SK-N-SH treated with all-trans-retinoic acid at 6 μM for 48 hours (cell line): ENCODE results near the gene NAALADL2.

Experiments
- ATAC-seq: fragments of 200-7000 bp; cut with Tn5 transposase; 3 replicates; pipeline ENCODE4 v1.9.1; 2020; ENCODE audit warnings: mild to moderate bottlenecking, moderate library complexity
- ARNTL ChIP-seq: fragments of 450-650 bp; formaldehyde crosslinking; IDR thresholded peaks from 2 replicates; pipeline ENCODE4 v1.5.0; 2020; ENCODE audit warnings: low read depth, mild to moderate bottlenecking, moderate library complexity, borderline replicate concordance
- BACH2 ChIP-seq: fragments of 250-450 bp; sonication (Bioruptor Pico); IDR thresholded peaks from 2 replicates; pipeline ENCODE4 v1.9.0; 2021; ENCODE audit warnings: mild to moderate bottlenecking, borderline replicate concordance
- CSDC2 ChIP-seq: fragments of 250-450 bp; sonication (Bioruptor Pico); IDR thresholded peaks from 2 replicates; pipeline ENCODE4 v1.5.0; 2020; ENCODE audit warnings: mild to moderate bottlenecking, moderate library complexity
- CSRNP3 ChIP-seq: fragments of 250-450 bp; sonication (Bioruptor Pico); IDR thresholded peaks from 2 replicates; pipeline ENCODE4 v1.5.1; 2021; ENCODE audit warnings: mild to moderate bottlenecking, moderate library complexity
- ESRRG ChIP-seq: fragments of 250-450 bp; sonication (Bioruptor Pico); IDR thresholded peaks from 2 replicates; pipeline ENCODE4 v1.6.1; 2021; ENCODE audit warnings: mild to moderate bottlenecking
- GLIS3 ChIP-seq: fragments of 250-450 bp; sonication (Bioruptor Pico); IDR thresholded peaks from 2 replicates; pipeline ENCODE4 v1.5.0; 2020; ENCODE audit warnings: mild to moderate bottlenecking, moderate library complexity
- ISL1 ChIP-seq: fragments of 250-450 bp; sonication (Bioruptor Pico); IDR thresholded peaks from 2 replicates; pipeline ENCODE4 v2.1.2; 2022; ENCODE audit warnings: mild to moderate bottlenecking, moderate library complexity
- OSR1 ChIP-seq: fragments of 250-450 bp; sonication (Bioruptor Pico); IDR thresholded peaks from 2 replicates; pipeline ENCODE4 v1.8.0; 2022; ENCODE audit warnings: moderate library complexity, mild to moderate bottlenecking, inconsistent platforms
- PATZ1 ChIP-seq: fragments of 250-450 bp; sonication (Bioruptor Pico); IDR thresholded peaks from 2 replicates; pipeline ENCODE4 v1.8.0; 2020; ENCODE audit warnings: mild to moderate bottlenecking, moderate library complexity, borderline replicate concordance
- POU6F1 ChIP-seq: fragments of 250-450 bp; sonication (Bioruptor Pico); IDR thresholded peaks from 2 replicates; pipeline ENCODE4 v1.8.0; 2021; ENCODE audit warnings: low read depth, mild to moderate bottlenecking, moderate library complexity, borderline replicate concordance
- PPARA ChIP-seq: fragments of 250-450 bp; sonication (Bioruptor Pico); IDR thresholded peaks from 2 replicates; pipeline ENCODE4 v1.5.0; 2020; ENCODE audit warnings: mild to moderate bottlenecking, borderline replicate concordance
- RARB ChIP-seq: fragments of 250-450 bp; sonication (Bioruptor Pico); IDR thresholded peaks from 2 replicates; pipeline ENCODE4 v1.8.0; 2021; ENCODE audit warnings: mild to moderate bottlenecking, moderate library complexity
- SNAI2 ChIP-seq: fragments of 250-450 bp; sonication (Bioruptor Pico); IDR thresholded peaks from 2 replicates; pipeline ENCODE4 v1.5.0; 2020; ENCODE audit warnings: mild to moderate bottlenecking, moderate library complexity
- TCF4 ChIP-seq: fragments of 250-450 bp; sonication (Bioruptor Pico); IDR thresholded peaks from 2 replicates; pipeline ENCODE4 v1.8.0; 2021; ENCODE audit warnings: mild to moderate bottlenecking, moderate library complexity, borderline replicate concordance
- TOX ChIP-seq: fragments of 250-450 bp; sonication (Bioruptor Pico); IDR thresholded peaks from 2 replicates; pipeline ENCODE4 v1.8.0; 2021; ENCODE audit warnings: mild to moderate bottlenecking, moderate library complexity, borderline replicate concordance
- TSHZ2 ChIP-seq: fragments of 250-450 bp; sonication (Bioruptor Pico); IDR thresholded peaks from 2 replicates; pipeline ENCODE4 v1.5.0; 2020; ENCODE audit warnings: mild to moderate bottlenecking, moderate library complexity
- ZC3H10 ChIP-seq: fragments of 250-450 bp; sonication (Bioruptor Pico); IDR thresholded peaks from 2 replicates; pipeline ENCODE4 v1.5.1; 2021; ENCODE audit warnings: mild to moderate bottlenecking, moderate library complexity
- ZFP3 ChIP-seq: fragments of 250-450 bp; sonication (Bioruptor Pico); IDR thresholded peaks from 2 replicates; pipeline ENCODE4 v1.5.0; 2020; ENCODE audit warnings: mild to moderate bottlenecking, moderate library complexity
- ZFP30 ChIP-seq: fragments of 450-650 bp; formaldehyde crosslinking; IDR thresholded peaks from 2 replicates; pipeline ENCODE4 v1.5.0; 2022; ENCODE audit warnings: mild to moderate bottlenecking, moderate library complexity
- ZNF565 ChIP-seq: fragments of 450-650 bp; formaldehyde crosslinking; conservative IDR thresholded peaks from 2 replicates; pipeline ENCODE4 v1.5.0; 2020; ENCODE audit warnings: low read depth, mild to moderate bottlenecking, moderate library complexity
- ZNF70 ChIP-seq: fragments of 450-650 bp; formaldehyde crosslinking; IDR thresholded peaks from 2 replicates; pipeline ENCODE4 v1.5.0; 2020; ENCODE audit warnings: mild to moderate bottlenecking, moderate library complexity
- ZNF8 ChIP-seq: fragments of 450-650 bp; formaldehyde crosslinking; IDR thresholded peaks from 2 replicates; pipeline ENCODE4 v1.5.0; 2020; ENCODE audit warnings: mild to moderate bottlenecking, moderate library complexity

The NAALADL2 gene

GRCh38 chr3:175094344-175094743 is 235.2 kb downstream of the NAALADL2 start:
- no peak for ATAC-seq
- TF ChIP-seq ZNF70 = no peak
- TF ChIP-seq ZFP3 (CRISPR knock-in tag) = no peak
- no peak for TF ChIP-seq RARB (CRISPR knock-in tag)
- no peak for TF ChIP-seq PATZ1 (CRISPR knock-in tag)
- no peak for TF ChIP-seq OSR1 (CRISPR knock-in tag)
- TF ChIP-seq POU6F1 (CRISPR knock-in tag) = no peak
- no peak for TF ChIP-seq PPARA
- TF ChIP-seq SNAI2 (CRISPR knock-in tag) = no peak
- no peak for TF ChIP-seq ZFP30
- TF ChIP-seq ZC3H10 (CRISPR knock-in tag) = no peak
- TF ChIP-seq ISL1 (CRISPR knock-in tag) = no peak
- TF ChIP-seq TSHZ2 (CRISPR knock-in tag) = no peak
- TF ChIP-seq GLIS3 = no peak
- TF ChIP-seq BACH2 (CRISPR knock-in tag) = no peak
- TF ChIP-seq TCF4 = no peak
- no peak for TF ChIP-seq ZNF565
- no peak for TF ChIP-seq ZNF8 (CRISPR knock-in tag)
- TF ChIP-seq TOX (CRISPR knock-in tag) = no peak
- TF ChIP-seq ESRRG (CRISPR knock-in tag) = no peak

- TF ChIP-seq PPARA (no peak), ZNF8 (CRISPR knock-in tag) (no peak), ARNTL (CRISPR knock-in tag) (no peak), TOX (CRISPR knock-in tag) (no peak), GLIS3 (no peak), BACH2 (CRISPR knock-in tag) (no peak), POU6F1 (CRISPR knock-in tag) (no peak), ZNF565 (no peak), TSHZ2 (CRISPR knock-in tag) (no peak), ISL1 (CRISPR knock-in tag) (no peak), OSR1 (CRISPR knock-in tag) (no peak), SNAI2 (CRISPR knock-in tag) (no peak), ESRRG (CRISPR knock-in tag) (no peak), TCF4 (no peak), CSDC2 (CRISPR knock-in tag) (no peak), ZC3H10 (CRISPR knock-in tag) (no peak), PATZ1 (CRISPR knock-in tag) (no peak), ZFP30 (no peak), ZFP3 (CRISPR knock-in tag) (no peak), CSRNP3 (no peak)
- TF ChIP-seq, all 23 proteins: peak for 0
- no peak for ATAC-seq
These were observed 239.5 kb downstream of the NAALADL2 start for GRCh38 chr3:175098644-175099043.
